Upper lobe of right lung (tissue), 1 donor: ENCODE data around the gene ZBTB7C. TPM values are rescaled to one million over a fixed set of nuclear protein-coding genes. Genes with fewer than 3 reads are reported as not detected.

Experiments
- ATAC-seq: fragments of 200-7000 bp; cut with Tn5 transposase; one replicate; pipeline ENCODE4 v1.9.1; 2020; ENCODE audit warnings: mild to moderate bottlenecking, moderate library complexity
- DNase-seq: peaks from one replicate; pipeline ENCODE4 v3.0.0-alpha.2; 2020
- H3K27ac ChIP-seq: fragments of 200-600 bp; one replicate; pipeline ENCODE4 v1.8.0; 2022
- H3K27me3 ChIP-seq: fragments of 200-600 bp; one replicate; pipeline ENCODE4 v1.8.0; 2022; ENCODE audit warnings: mild to moderate bottlenecking
- H3K36me3 ChIP-seq: fragments of 200-600 bp; one replicate; pipeline ENCODE4 v1.8.0; 2022
- H3K4me1 ChIP-seq: fragments of 200-600 bp; one replicate; pipeline ENCODE4 v1.8.0; 2022
- H3K4me3 ChIP-seq: fragments of 200-600 bp; one replicate; pipeline ENCODE4 v1.8.0; 2022; ENCODE audit warnings: mild to moderate bottlenecking
- H3K9me3 ChIP-seq: fragments of 200-600 bp; one replicate; pipeline ENCODE4 v1.8.0; 2022
- CTCF ChIP-seq: fragments of 200-600 bp; IDR thresholded peaks from one replicate; pipeline ENCODE4 v1.8.0; 2022; ENCODE audit warnings: antibody characterized with exemption
- intact Hi-C: fragments of 100-400 bp; cut with DNase I; formaldehyde crosslinking; loops from one replicate; pipeline ENCODE4 v1.11.0; 2022
- total RNA-seq: library from RNA; stranded (reverse); fragmentation: NEBNext Ultra II Directional; extraction: Animal tissue kit (Norgen Biotek cat#: 25700); gene quantifications from one replicate; pipeline ENCODE4 v1.2.1, GENCODE V29; 2021
- donor health status: DM: no; HTN: yes; CAD: no; lungs with severe emphysema.

ZBTB7C gene
- total RNA-seq, 1 donor from 2014 or later = 17.7 TPM

- H3K9me3 ChIP-seq = no peaks in the 10 kb centered on the region
- DNase-seq = no peak
- no peak overlapping the region for H3K27ac ChIP-seq
- no peaks in the 10 kb centered on the region for H3K36me3 ChIP-seq
- TF ChIP-seq CTCF = no peak
- no peaks in the 10 kb centered on the region for H3K27me3 ChIP-seq
- ATAC-seq = peak; percentile 70
- intact Hi-C loops = no loop called here
- H3K4me1 ChIP-seq = no peaks in the 10 kb centered on the region
- H3K4me3 ChIP-seq = no peak overlapping the region
Measured at GRCh38 chr18:48125724-48126123, 283.5 kb downstream of the ZBTB7C start.

DNA sequence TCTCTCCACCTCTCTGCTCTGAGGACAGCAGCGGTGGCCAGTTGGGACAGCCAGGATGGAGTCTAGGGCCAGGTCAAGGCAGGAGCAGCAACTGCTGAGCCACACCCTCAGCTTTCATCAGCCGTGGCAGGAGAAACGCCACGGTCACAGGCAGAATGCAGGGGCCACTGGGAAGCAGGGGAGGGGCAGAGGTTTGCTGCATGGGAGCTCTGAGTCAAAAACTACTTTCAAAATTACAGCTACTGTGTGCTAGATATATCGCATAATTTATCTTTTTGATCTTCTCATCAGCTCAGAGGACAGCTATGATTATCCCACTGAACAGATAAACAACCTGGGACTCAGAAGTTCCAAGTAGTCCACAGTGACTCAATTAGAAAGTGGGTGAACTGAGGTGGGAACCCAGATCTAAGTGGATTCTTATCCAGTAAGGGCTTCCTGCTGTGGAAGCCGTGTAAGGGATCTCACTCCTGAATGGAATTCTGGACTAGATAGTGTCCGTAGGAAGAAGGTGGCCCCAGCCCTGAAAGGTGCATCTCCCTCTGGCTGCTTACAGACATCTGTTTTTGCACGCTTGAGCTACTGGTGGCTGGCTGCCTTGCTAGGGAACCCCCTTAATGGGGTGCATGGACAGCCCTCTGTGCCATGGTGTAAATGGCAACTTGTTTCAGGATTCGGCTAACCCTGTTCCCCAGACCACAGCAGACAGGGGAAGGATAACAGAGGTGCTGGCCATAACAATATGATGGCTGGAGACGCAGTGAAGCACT, 284.1 kb downstream of the ZBTB7C start:
- no peak for ATAC-seq
- DNase-seq = no peak
- H3K9me3 ChIP-seq = no peaks in the 10 kb centered on the region
- no peak overlapping the region for H3K27ac ChIP-seq
- no peaks in the 10 kb centered on the region for H3K4me1 ChIP-seq
- no peak overlapping the region for H3K4me3 ChIP-seq
- no peaks in the 10 kb centered on the region for H3K36me3 ChIP-seq
- intact Hi-C loops = no loop called here
- no peak for TF ChIP-seq CTCF
- H3K27me3 ChIP-seq = no peaks in the 10 kb centered on the region

DNA sequence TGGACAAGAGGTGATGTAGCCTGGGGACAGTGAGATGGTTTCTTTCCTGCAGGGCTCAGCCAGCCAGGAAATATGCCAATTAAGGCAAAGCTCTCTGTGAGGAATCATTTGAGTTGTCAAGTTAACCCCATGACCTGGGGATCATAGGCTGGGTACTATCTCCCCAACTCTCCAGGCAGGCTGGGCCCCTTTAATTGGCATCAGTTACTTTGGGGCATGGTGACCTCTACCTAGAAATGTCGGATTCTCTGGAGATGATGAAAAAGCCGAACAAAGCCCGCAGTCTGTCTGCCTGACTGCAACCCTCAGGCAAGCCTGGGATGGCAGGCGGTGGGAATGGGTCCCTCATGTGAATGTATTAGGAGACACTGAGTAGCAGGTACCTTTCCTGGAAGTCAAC, 285.2 kb downstream of the ZBTB7C start:
- H3K4me3 ChIP-seq = no peak overlapping the region
- H3K27ac ChIP-seq = no peak overlapping the region
- H3K4me1 ChIP-seq = no peaks in the 10 kb centered on the region
- intact Hi-C loops = no loop called here
- DNase-seq (no peak), ATAC-seq (no peak)
- no peaks in the 10 kb centered on the region for H3K36me3 ChIP-seq
- H3K9me3 ChIP-seq = no peaks in the 10 kb centered on the region
- H3K27me3 ChIP-seq = no peaks in the 10 kb centered on the region
- TF ChIP-seq CTCF = no peak

DNA sequence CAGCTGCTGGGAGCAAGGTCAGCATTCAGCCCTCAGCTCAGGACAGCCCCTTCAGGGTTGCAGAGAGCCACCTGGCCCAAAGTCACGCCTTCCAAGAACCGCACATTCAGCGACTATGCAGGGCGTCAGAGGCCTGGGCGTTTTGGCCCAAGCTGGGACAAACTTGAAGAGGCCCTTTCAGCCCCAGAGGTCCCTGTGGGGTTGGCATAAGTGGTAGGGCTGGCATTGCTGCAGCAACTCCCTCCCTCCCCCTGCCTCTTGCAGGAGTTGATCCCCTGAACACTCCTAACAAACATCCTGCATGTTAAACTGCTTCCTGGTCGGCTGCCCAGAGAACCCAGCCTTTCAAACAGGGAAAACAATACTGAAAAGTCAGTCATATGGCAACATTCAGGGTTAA, 285.9 kb downstream of the ZBTB7C start:
- Histone ChIP-seq H3K4me3 (no peak overlapping the region), H3K27ac (no peak overlapping the region), H3K9me3 (no peaks in the 10 kb centered on the region), H3K36me3 (no peaks in the 10 kb centered on the region), H3K27me3 (no peaks in the 10 kb centered on the region), H3K4me1 (no peaks in the 10 kb centered on the region)
- DNase-seq (no peak), ATAC-seq (no peak)
- no peak for TF ChIP-seq CTCF
- intact Hi-C loops = no loop called here

DNA sequence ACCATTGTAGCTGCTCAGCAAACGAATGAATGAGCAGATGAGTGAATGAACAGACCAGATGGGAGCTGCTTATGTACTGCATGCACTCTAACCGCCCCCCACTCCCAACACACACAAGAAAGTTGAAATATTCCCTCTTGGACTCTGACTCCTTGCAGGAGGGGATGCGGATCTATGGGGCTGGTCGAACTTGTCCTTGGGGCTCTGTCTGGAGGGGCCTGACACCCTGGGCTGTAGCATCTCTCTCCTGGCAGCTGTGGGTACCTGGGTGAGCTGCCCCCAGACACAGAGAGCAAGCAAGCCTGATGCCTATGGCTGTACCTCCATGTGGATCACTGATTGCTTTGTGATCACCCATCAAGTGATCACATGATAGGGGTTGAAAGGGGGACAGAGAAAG, 286.4 kb downstream of the ZBTB7C start:
- intact Hi-C loops = no loop called here
- DNase-seq (no peak), ATAC-seq (no peak)
- Histone ChIP-seq H3K36me3 (no peaks in the 10 kb centered on the region), H3K27me3 (no peaks in the 10 kb centered on the region), H3K9me3 (no peaks in the 10 kb centered on the region), H3K27ac (no peak overlapping the region), H3K4me1 (no peaks in the 10 kb centered on the region), H3K4me3 (no peak overlapping the region)
- TF ChIP-seq CTCF = no peak

GRCh38 chr18:48122376-48122775, 286.8 kb downstream of the ZBTB7C start:
- DNase-seq (no peak), ATAC-seq (no peak)
- no peak overlapping the region for H3K4me3 ChIP-seq
- no peaks in the 10 kb centered on the region for H3K36me3 ChIP-seq
- no peaks in the 10 kb centered on the region for H3K4me1 ChIP-seq
- no peak overlapping the region for H3K27ac ChIP-seq
- intact Hi-C loops = no loop called here
- TF ChIP-seq CTCF = no peak
- H3K27me3 ChIP-seq = no peaks in the 10 kb centered on the region
- no peaks in the 10 kb centered on the region for H3K9me3 ChIP-seq
